ENCODE data around the gene SLF1. TPM values are rescaled to one million over a fixed set of nuclear protein-coding genes. Genes with fewer than 3 reads are reported as not detected.

The SLF1 gene
- total RNA-seq, 2 donors from 2014 or later: 8.1 to 10.7 TPM

- H3K27ac Mint-ChIP-seq: no peak overlapping the region
- DNase-seq (no peak), ATAC-seq (replicated peaks in 1 of 2) (no peak)
- no peaks in the 10 kb centered on the region for H3K27me3 Mint-ChIP-seq (ENCODE audit: low read depth)
- peaks cover 0 to 1% of the 10 kb centered on the region in 2 donors for H3K36me3 Mint-ChIP-seq (ENCODE audit: insufficient read depth in 2 of 2)
- H3K4me3 Mint-ChIP-seq: no peak overlapping the region
- H3K9me3 Mint-ChIP-seq: no peaks in the 10 kb centered on the region
- peaks cover 5% of the 10 kb centered on the region for H3K4me1 Mint-ChIP-seq (ENCODE audit: low read depth)
These were observed 81.1 kb downstream of the SLF1 start for GRCh38 chr5:94699562-94699961.

- H3K9me3 Mint-ChIP-seq: no peaks in the 10 kb centered on the region
- H3K27ac Mint-ChIP-seq: no peak overlapping the region
- peaks cover 5% of the 10 kb centered on the region for H3K4me1 Mint-ChIP-seq (ENCODE audit: low read depth)
- H3K36me3 Mint-ChIP-seq (ENCODE audit: insufficient read depth in 2 of 2): peaks cover 0 to 1% of the 10 kb centered on the region in 2 donors
- H3K27me3 Mint-ChIP-seq (ENCODE audit: low read depth): no peaks in the 10 kb centered on the region
- ATAC-seq (replicated peaks in 1 of 2) (peak; percentile 39 to 80), DNase-seq (no peak)
- no peak overlapping the region for H3K4me3 Mint-ChIP-seq
These were observed 82.1 kb downstream of the SLF1 start for GRCh38 chr5:94700592-94700991.

DNA sequence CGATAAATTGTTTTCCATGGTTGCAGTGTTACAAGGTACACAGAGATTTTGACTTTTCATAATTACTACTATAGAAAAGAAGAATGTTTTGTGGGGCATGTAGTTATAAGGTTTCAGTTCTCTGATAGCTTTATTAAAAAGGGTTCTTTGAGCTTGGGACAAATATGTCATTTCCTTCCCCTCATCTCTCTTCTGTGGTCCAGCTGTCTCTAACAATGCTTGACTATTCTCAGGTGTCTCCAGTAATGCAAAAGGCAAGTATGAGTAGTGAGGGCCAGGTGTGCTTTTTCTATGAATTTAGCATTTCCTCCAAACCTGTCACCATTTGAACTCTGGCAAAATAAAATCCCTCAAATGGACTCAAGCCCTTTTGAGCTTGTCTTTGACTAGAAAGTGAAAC is 84.3 kb downstream of the SLF1 start:
- Mint-ChIP-seq H3K27me3 (ENCODE audit: low read depth) (no peaks in the 10 kb centered on the region), H3K9me3 (no peaks in the 10 kb centered on the region), H3K4me1 (ENCODE audit: low read depth) (peaks cover 5% of the 10 kb centered on the region), H3K27ac (no peak overlapping the region), H3K36me3 (ENCODE audit: insufficient read depth in 2 of 2) (peaks cover 0 to 1% of the 10 kb centered on the region in 2 donors), H3K4me3 (no peak overlapping the region)
- no peak for DNase-seq
- no peak for ATAC-seq (replicated peaks in 1 of 2)

DNA sequence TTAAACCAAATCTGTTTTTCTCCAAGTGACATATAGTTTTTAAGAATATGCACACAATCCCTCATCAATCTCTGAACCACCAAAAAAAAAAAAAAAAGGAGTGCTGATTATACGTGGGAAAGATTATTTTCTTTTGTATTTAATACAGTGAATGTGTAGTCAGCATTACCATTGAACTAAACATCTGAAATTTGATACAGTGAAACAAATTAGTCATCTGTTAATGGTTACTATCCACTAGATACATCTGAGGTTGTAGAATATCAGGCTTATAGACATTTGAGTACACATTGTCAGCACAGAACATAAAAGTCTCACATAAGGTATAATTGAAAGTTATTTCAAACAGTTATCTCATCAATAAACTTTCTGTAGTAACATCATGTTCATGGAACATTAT is 87.0 kb downstream of the SLF1 start:
- Mint-ChIP-seq H3K36me3 (ENCODE audit: insufficient read depth in 2 of 2) (peaks cover 0 to 2% of the 10 kb centered on the region in 2 donors), H3K9me3 (no peaks in the 10 kb centered on the region), H3K27ac (no peak overlapping the region)

GRCh38 chr5:94707359-94707758 is 88.9 kb downstream of the SLF1 start:
- Mint-ChIP-seq H3K36me3 (ENCODE audit: insufficient read depth in 2 of 2) (peaks cover 0 to 2% of the 10 kb centered on the region in 2 donors), H3K27me3 (ENCODE audit: low read depth) (no peaks in the 10 kb centered on the region), H3K27ac (no peak overlapping the region), H3K9me3 (no peaks in the 10 kb centered on the region), H3K4me1 (ENCODE audit: low read depth) (no peaks in the 10 kb centered on the region), H3K4me3 (no peak overlapping the region)
- ATAC-seq (replicated peaks in 1 of 2): no peak
- no peak for DNase-seq

More for the DNA sequence above, 87.0 kb downstream of the SLF1 start:
- no peak for DNase-seq
- Mint-ChIP-seq H3K4me3 (no peak overlapping the region), H3K4me1 (ENCODE audit: low read depth) (peaks cover 3% of the 10 kb centered on the region), H3K27me3 (ENCODE audit: low read depth) (no peaks in the 10 kb centered on the region)
- ATAC-seq (replicated peaks in 1 of 2): no peak

GRCh38 chr5:94709277-94709676 is 90.8 kb downstream of the SLF1 start:
- no peak overlapping the region for H3K27ac Mint-ChIP-seq
- H3K36me3 Mint-ChIP-seq (ENCODE audit: insufficient read depth in 2 of 2): peaks cover 0 to 2% of the 10 kb centered on the region in 2 donors
- no peak for ATAC-seq (replicated peaks in 1 of 2)

GRCh38 chr5:94711785-94712184 is 93.3 kb downstream of the SLF1 start:
- H3K4me1 Mint-ChIP-seq (ENCODE audit: low read depth): no peaks in the 10 kb centered on the region
- peaks cover 0 to 2% of the 10 kb centered on the region in 2 donors for H3K36me3 Mint-ChIP-seq (ENCODE audit: insufficient read depth in 2 of 2)
- ATAC-seq (replicated peaks in 1 of 2) (no peak), DNase-seq (no peak)
- H3K9me3 Mint-ChIP-seq: no peaks in the 10 kb centered on the region
- H3K27ac Mint-ChIP-seq: no peak overlapping the region
- H3K4me3 Mint-ChIP-seq: no peak overlapping the region
- H3K27me3 Mint-ChIP-seq (ENCODE audit: low read depth): no peaks in the 10 kb centered on the region

More at GRCh38 chr5:94709277-94709676, 90.8 kb downstream of the SLF1 start:
- H3K4me3 Mint-ChIP-seq: no peak overlapping the region
- H3K9me3 Mint-ChIP-seq: no peaks in the 10 kb centered on the region
- H3K27me3 Mint-ChIP-seq (ENCODE audit: low read depth): no peaks in the 10 kb centered on the region
- no peak for DNase-seq
- no peaks in the 10 kb centered on the region for H3K4me1 Mint-ChIP-seq (ENCODE audit: low read depth)

DNA sequence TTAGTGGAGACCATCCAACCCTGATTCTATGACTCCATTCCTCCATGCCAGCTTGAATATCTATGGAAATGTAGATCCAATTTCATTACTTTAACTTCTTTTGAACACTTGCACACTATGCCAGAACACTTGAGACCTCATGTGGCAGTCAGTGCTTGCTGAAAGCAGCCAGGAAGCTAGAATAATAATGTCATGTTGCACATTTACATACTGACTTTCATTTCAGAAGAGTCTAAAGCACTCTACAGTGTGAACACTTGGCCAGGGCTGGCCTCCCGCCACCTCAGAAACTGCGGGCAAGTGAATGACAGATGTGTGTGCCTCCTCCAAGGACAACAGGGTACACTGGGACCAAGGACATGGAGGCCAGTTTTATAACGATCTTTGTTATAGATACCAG is 97.3 kb downstream of the SLF1 start:
- DNase-seq (no peak), ATAC-seq (replicated peaks in 1 of 2) (no peak)
- no peak overlapping the region for H3K4me3 Mint-ChIP-seq
- H3K9me3 Mint-ChIP-seq: peaks cover 0 to 1% of the 10 kb centered on the region in 2 donors
- H3K4me1 Mint-ChIP-seq (ENCODE audit: low read depth): no peaks in the 10 kb centered on the region
- H3K27me3 Mint-ChIP-seq (ENCODE audit: low read depth): no peaks in the 10 kb centered on the region
- H3K27ac Mint-ChIP-seq: no peak overlapping the region
- no peaks in the 10 kb centered on the region for H3K36me3 Mint-ChIP-seq (ENCODE audit: insufficient read depth in 2 of 2)

DNA sequence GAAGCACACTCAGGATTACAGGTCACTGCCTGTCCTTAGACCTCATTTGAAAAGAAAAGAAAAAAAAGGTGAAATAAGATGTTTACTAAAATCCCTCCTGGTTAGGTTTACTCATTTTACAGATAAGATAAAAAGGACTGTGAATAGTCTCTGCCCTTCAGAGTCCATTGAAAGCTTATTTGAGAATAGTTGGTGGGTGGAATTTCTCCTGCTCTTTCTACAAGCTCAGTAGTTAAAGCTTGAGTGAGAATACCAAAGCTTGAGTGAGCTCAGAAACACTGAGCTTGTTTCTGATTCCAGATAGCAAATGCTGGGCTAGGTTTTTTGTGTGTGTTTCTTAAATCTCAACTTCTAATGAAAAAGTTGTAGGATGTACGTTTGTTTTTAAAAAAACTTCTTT is 106.7 kb downstream of the SLF1 start:
- H3K4me1 Mint-ChIP-seq (ENCODE audit: low read depth): no peaks in the 10 kb centered on the region

GRCh38 chr5:94731471-94731870 is 113.0 kb downstream of the SLF1 start:
- no peak overlapping the region for H3K27ac Mint-ChIP-seq
- no peak overlapping the region for H3K4me3 Mint-ChIP-seq
- H3K4me1 Mint-ChIP-seq (ENCODE audit: low read depth): no peaks in the 10 kb centered on the region
- ATAC-seq (replicated peaks in 1 of 2): no peak
- H3K27me3 Mint-ChIP-seq (ENCODE audit: low read depth): no peaks in the 10 kb centered on the region
- no peaks in the 10 kb centered on the region for H3K9me3 Mint-ChIP-seq
- H3K36me3 Mint-ChIP-seq (ENCODE audit: insufficient read depth in 2 of 2): no peaks in the 10 kb centered on the region
- no peak for DNase-seq

More for the DNA sequence above, 106.7 kb downstream of the SLF1 start:
- peaks cover 7% of the 10 kb centered on the region for H3K27me3 Mint-ChIP-seq (ENCODE audit: low read depth)
- DNase-seq: no peak
- no peaks in the 10 kb centered on the region for H3K36me3 Mint-ChIP-seq (ENCODE audit: insufficient read depth in 2 of 2)
- no peaks in the 10 kb centered on the region for H3K9me3 Mint-ChIP-seq
- no peak overlapping the region for H3K4me3 Mint-ChIP-seq
- no peak for ATAC-seq (replicated peaks in 1 of 2)
- H3K27ac Mint-ChIP-seq: no peak overlapping the region

DNA sequence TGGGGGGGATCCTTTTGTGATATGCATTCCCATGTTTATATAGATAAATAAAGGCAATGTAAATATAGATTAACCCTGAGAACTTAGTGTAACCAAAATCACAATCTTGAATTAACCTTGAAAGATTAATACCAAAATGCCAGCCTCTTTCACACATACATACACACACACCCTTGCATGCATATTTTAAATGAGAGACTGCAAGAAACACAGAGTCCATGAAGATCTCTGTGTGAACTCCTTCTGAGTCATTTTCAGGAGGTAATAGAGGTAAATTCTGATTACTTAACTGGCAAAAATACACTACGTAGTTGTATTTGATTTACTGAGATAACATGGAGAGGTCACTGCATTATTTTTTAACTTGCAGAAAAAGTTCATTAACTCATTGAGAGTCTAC is 118.0 kb downstream of the SLF1 start:
- no peak overlapping the region for H3K27ac Mint-ChIP-seq
- DNase-seq (no peak), ATAC-seq (replicated peaks in 1 of 2) (no peak)
- no peak overlapping the region for H3K4me3 Mint-ChIP-seq
- no peaks in the 10 kb centered on the region for H3K4me1 Mint-ChIP-seq (ENCODE audit: low read depth)
- no peaks in the 10 kb centered on the region for H3K9me3 Mint-ChIP-seq
- no peaks in the 10 kb centered on the region for H3K27me3 Mint-ChIP-seq (ENCODE audit: low read depth)
- H3K36me3 Mint-ChIP-seq (ENCODE audit: insufficient read depth in 2 of 2): no peaks in the 10 kb centered on the region

DNA sequence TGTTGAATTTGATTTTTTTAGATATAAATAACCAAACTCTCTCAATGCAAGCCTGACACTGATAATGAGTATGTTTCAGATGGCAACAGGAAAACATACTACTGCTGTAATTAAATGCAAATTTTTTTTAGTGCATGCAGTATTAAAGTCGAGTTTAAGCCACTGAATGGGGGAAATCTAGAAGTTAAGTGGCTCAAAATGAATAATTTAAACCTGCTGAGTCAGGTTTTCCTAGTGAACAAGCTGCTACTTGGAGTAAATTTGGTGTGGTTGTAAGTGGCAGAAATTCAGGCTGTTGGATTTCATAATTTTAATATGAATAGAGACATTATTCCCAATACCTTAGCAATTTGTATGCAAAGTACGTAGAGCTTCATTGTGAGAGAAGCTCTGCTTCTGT is 121.8 kb downstream of the SLF1 start:
- H3K27ac Mint-ChIP-seq: no peak overlapping the region
- DNase-seq (no peak), ATAC-seq (replicated peaks in 1 of 2) (no peak)
- H3K9me3 Mint-ChIP-seq: no peaks in the 10 kb centered on the region
- no peaks in the 10 kb centered on the region for H3K27me3 Mint-ChIP-seq (ENCODE audit: low read depth)
- no peaks in the 10 kb centered on the region for H3K36me3 Mint-ChIP-seq (ENCODE audit: insufficient read depth in 2 of 2)
- peaks cover under 1% of the 10 kb centered on the region for H3K4me1 Mint-ChIP-seq (ENCODE audit: low read depth)
- no peak overlapping the region for H3K4me3 Mint-ChIP-seq

- DNase-seq (no peak), ATAC-seq (replicated peaks in 1 of 2) (no peak)
- Mint-ChIP-seq H3K36me3 (ENCODE audit: insufficient read depth in 2 of 2) (no peaks in the 10 kb centered on the region), H3K9me3 (no peaks in the 10 kb centered on the region), H3K4me3 (no peak overlapping the region), H3K27me3 (ENCODE audit: low read depth) (no peaks in the 10 kb centered on the region), H3K4me1 (ENCODE audit: low read depth) (peaks cover 12% of the 10 kb centered on the region), H3K27ac (no peak overlapping the region)
These were observed 124.4 kb downstream of the SLF1 start for GRCh38 chr5:94742852-94743251.

DNA sequence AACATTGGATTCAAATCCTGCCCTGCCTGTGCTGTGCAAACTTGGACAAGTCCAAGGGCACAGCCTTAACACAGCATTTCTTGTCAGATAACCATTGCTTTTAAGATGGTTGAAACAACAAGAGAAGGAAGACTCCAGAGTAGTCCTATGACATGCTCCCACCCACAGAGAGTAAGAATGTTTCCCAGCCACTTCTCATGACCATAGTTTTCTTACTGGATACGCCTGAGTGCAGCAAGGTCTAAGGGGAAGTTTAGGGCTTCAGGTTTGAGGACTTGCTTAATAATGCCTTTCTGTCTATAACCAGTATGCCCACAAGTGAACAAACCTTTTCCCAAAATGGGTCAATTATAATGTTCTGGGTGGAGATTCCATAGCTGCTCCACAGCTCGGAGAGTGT is 126.4 kb downstream of the SLF1 start:
- H3K27ac Mint-ChIP-seq: no peak overlapping the region
- H3K4me1 Mint-ChIP-seq (ENCODE audit: low read depth): peaks cover 12% of the 10 kb centered on the region
- H3K27me3 Mint-ChIP-seq (ENCODE audit: low read depth): no peaks in the 10 kb centered on the region
- H3K4me3 Mint-ChIP-seq: no peak overlapping the region
- no peaks in the 10 kb centered on the region for H3K36me3 Mint-ChIP-seq (ENCODE audit: insufficient read depth in 2 of 2)
- no peaks in the 10 kb centered on the region for H3K9me3 Mint-ChIP-seq
- no peak for ATAC-seq (replicated peaks in 1 of 2)
- DNase-seq: no peak
